IMR-90 (cell line): ENCODE results near the gene PAX3.

ENCODE experiments used
- CEBPB ChIP-seq: IDR thresholded peaks from 2 replicates; pipeline ENCODE4 v1.6.1; 2012; ENCODE audit warnings: low read depth, low read length, improper control_type of control experiment
- CTCF ChIP-seq: conservative IDR thresholded peaks from 2 replicates; pipeline ENCODE4 v1.5.1; 2012; ENCODE audit warnings: mild to moderate bottlenecking, low read depth, low read length, improper control_type of control experiment
- ELK1 ChIP-seq: fragments of 150-350 bp; IDR thresholded peaks from 2 replicates; pipeline ENCODE4 v1.6.1; 2016; ENCODE audit warnings: low read depth, mild to moderate bottlenecking, low read length, moderate library complexity, borderline replicate concordance
- MAFK ChIP-seq: IDR thresholded peaks from 2 replicates; pipeline ENCODE4 v1.6.1; 2012; ENCODE audit warnings: low read depth, low read length, improper control_type of control experiment
- NFE2L2 ChIP-seq: fragments of 150-350 bp; IDR thresholded peaks from 2 replicates; pipeline ENCODE4 v1.6.1; 2016; ENCODE audit warnings: low read depth, mild to moderate bottlenecking, low read length
- POLR2A ChIP-seq: IDR thresholded peaks from 2 replicates; pipeline ENCODE4 v1.6.1; 2012; ENCODE audit warnings: mild to moderate bottlenecking, low read depth, low read length
- RCOR1 ChIP-seq: IDR thresholded peaks from 2 replicates; pipeline ENCODE4 v1.6.1; 2012; ENCODE audit warnings: mild to moderate bottlenecking, low read length, improper control_type of control experiment; ENCODE audit not compliant: insufficient replicate concordance
- SMC3 ChIP-seq: fragments of 150-350 bp; IDR thresholded peaks from 2 replicates; pipeline ENCODE4 v1.6.1; 2016; ENCODE audit warnings: low read depth, mild to moderate bottlenecking, antibody characterized with exemption, low read length, moderate library complexity

- TF ChIP-seq CTCF (no peak), POLR2A (no peak), ELK1 (no peak), SMC3 (no peak), MAFK (no peak), RCOR1 (no peak), NFE2L2 (no peak), CEBPB (no peak)
These were observed 137.9 kb downstream of the PAX3 start for GRCh38 chr2:222160944-222161343.
